ENCODE results near the gene FAM184A.

Gene FAM184A

DNA sequence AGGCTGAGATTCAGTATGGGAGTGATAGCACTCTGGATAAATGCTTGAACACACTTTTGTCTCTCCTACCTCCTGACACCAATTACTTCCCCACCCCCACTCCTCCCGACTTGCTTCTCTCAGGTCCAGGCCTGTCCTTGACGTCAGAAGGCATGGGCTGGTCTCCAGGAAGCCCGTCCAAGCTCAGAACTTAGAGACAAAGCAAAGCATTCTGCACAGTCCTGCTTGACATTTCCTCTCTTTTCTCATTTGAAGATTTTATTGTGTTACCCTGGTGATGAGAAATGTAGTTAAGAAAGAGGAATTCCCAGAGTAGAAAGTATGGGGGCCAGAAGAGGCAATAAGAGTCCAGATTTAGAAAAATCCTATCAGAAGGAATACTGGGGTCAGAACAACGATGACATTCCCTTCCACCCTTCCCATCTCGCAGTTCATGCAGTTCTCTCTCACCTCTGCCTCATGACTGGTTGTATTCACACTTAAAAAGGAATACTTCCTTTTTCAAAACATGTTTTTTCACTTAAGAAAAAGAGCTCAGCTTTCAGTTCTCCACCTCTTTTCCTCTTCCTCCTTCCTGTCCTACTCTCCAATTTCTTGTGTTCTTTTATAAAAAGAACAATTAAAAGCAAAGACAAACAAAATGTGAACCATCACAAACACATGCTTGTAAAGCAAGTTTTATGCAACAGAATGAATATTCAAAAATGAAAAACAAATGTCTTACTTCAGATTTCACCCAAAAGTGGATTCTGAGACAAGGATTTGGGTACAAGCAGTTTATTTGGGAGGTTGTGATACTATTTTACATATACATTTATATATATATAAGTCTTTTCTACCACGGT, 18.5 kb upstream of the FAM184A start:
- no peak for DNase-seq (ENCODE audit: low spot score)

- peak; percentile 13 for DNase-seq (ENCODE audit: low spot score)
Observed at GRCh38 chr6:119090256-119090655, 11.8 kb upstream of the FAM184A start.

- no peak for DNase-seq (ENCODE audit: low spot score)
Observed at GRCh38 chr6:119084784-119085183, 6.3 kb upstream of the FAM184A start.

- no peak for DNase-seq (ENCODE audit: low spot score)
Observed at GRCh38 chr6:119083007-119083406, 4.5 kb upstream of the FAM184A start.

GRCh38 chr6:119079283-119079809, 882 bp upstream of the FAM184A start:
- no peak for DNase-seq (ENCODE audit: low spot score)

DNA sequence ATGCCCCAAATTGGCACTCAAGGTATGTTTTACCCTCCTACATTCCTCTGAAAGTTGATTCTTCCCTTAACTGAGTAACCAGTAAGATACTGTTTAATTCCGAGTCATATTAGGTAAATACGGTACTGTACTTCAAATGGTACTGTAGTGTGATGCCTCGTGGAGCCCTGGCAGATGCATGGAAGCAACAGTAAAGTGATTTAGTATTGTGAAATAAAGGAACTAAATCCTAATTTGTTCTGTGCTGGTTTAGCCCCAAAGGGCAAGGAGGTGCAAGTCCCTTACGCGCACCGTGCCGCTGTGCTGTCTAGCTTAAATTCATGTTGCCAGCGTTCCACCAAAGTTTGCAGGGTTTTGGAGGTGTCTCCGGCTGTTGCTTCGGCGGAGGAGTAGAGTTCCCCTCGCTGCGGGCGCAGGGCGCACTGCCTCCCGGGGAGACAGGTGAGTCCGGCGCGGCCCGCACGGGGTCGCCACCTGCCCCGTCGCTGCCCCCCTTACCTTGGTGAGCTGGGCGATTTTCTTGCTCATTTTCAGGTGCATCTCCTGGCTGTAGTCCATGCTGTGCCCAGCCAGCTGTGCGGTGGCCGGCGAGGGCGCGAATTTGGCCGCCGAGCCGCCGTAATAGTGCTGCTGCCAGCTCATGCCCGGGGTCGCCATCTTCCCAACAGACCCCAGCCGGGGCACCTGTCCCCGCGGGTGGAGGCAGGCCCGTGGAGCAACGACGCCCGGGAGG, 655 bp downstream of the FAM184A start:
- DNase-seq (ENCODE audit: low spot score), result peak; percentile 11

DNA sequence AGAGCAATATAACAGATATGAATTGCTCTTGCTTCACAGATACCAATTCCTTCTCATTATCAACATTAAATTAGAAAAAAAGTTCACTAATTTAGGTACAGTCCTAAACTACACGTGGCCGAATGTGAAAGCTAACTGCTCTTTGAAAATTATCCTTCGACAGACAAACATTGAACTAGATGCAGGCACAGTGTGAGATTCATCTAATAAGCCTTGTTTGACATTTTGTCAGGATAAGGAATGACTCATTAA, 1.1 kb downstream of the FAM184A start:
- no peak for DNase-seq (ENCODE audit: low spot score)

DNA sequence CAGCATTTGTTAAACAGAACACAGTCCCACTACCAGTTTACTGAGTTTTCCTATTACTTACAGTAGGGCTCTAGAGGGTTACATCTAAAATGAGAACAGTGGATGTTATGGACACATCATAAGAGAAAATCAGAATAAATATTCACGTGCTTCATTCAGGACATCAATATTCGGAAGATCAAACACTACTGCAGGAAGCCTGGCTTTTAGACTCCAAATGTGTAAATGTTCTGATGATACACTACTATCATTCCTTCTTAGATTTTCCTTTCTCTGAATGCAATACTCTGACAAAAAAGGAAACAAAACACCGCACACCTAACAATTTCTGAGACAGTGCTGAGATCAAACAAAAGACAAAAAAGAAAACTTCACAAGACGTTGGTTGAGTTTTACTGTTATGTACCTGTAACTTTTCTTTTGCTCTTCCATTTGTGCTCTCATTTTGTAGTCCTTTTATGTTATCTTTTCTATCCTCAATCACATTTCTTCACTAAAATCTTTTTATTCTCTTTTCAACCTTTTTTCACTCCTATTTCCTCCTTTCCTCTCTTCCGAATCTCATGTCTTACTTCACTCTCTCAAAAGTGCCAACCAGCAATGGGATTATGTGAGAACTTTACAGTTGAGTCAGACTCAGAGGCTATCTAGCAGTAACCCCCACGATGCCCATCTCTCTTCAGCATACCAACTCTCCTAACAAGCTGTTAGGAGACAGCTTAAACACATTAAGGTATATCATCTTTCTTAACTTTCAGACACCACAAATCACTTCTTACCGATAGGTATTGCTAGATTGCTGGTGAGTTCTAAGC, 1.7 kb downstream of the FAM184A start:
- no peak for DNase-seq (ENCODE audit: low spot score)

GRCh38 chr6:119076173-119076572, 2.3 kb downstream of the FAM184A start:
- DNase-seq (ENCODE audit: low spot score), result no peak

- DNase-seq (ENCODE audit: low spot score), result no peak
Observed at GRCh38 chr6:119075200-119075981, 3.1 kb downstream of the FAM184A start.

DNA sequence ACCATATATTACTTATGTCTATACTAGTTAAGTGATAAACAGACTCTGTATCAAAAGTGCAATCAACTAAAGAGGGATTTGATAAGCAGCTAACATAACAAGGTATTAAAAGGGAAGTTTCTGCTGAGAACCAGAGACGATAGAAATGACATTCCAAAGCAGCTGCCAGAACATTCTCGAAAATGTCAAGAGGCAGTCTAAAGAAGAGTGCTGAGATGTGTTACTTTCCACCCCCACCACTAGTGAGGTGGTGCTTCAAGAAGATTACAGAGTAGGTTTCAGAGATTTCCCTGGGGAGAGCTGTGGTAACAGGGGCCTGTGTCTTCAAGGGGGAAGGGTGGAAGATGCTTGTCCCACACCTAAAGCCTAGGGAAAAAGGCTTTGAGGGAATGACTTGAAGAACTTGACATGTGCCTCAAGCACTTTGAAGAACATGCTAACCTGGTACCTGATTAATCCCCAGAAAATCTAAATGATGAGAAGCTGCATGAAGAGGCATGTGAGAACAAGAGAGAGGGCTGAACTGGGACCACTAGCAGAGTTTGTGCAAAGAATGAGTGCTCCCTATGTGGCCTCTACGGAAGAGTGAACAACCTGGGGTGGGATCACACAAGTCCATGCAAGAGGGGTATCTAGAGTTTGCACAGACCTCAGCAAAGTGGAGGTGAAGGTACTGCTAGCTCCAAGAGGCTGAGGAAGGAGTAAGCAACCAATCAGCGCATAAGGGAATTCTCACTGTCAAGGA, 5.0 kb downstream of the FAM184A start:
- DNase-seq (ENCODE audit: low spot score), result no peak

DNA sequence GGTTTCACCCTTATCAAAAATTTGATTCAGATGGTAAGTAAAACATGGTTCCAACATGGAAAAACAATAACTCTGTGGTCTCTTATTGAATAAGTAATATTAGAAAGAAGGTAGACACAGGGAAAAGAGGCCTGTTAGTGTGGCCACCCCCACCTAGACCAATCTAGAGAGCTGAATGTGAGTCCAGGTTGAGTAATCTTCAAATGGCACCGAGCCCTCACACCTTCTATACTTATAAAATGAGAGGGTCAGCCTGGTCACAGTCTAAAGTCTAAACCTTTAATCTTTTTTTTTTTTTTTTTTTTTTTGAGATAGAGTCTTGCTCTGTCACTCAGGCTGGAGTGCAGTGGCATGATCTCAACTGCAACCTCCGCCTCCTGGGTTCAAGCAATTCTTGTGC, 6.9 kb downstream of the FAM184A start:
- no peak for DNase-seq (ENCODE audit: low spot score)

- no peak for DNase-seq (ENCODE audit: low spot score)
Observed at GRCh38 chr6:119067091-119067490, 11.4 kb downstream of the FAM184A start.

DNA sequence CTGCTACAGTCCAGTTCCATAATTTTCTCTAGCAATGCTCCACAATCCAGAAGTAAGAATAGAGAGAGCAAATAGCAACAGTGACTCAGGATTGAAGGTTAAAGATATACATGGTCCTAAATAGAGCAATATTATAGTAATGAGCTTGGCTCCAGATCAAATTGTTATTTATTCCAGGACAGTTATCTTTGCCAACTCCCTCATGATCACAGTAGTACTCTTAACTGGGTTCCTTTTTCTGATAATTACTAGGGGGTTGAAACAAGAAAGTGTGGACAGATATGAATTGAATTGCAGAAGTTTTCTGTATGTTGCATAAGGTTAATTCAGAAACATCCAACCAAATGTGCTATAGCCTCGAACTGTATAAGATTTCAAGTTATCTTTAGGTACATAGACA, 11.9 kb downstream of the FAM184A start:
- no peak for DNase-seq (ENCODE audit: low spot score)

DNA sequence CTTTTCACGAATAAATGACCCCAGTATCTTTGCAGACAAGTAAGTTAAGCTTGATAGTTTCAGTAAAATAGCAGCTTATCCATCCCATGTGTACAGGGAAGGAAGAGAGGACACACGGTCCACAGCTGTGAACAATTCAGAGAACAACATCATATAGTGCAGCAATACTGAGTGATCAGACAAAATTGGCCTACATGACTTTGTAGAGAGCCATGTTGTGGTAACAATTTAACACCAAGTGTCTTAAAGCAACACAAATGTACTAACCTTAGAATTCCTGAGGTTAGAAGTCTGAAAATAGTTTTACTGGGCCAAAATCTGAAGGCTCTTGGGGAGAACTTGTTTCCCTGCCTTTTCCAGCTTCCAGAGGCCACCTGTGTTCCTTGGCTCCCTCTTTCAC, 12.5 kb downstream of the FAM184A start:
- no peak for DNase-seq (ENCODE audit: low spot score)

- DNase-seq (ENCODE audit: low spot score), result no peak
Observed at GRCh38 chr6:119065382-119065781, 13.1 kb downstream of the FAM184A start.

- DNase-seq (ENCODE audit: low spot score), result no peak
Observed at GRCh38 chr6:119063491-119063890, 15.0 kb downstream of the FAM184A start.

DNA sequence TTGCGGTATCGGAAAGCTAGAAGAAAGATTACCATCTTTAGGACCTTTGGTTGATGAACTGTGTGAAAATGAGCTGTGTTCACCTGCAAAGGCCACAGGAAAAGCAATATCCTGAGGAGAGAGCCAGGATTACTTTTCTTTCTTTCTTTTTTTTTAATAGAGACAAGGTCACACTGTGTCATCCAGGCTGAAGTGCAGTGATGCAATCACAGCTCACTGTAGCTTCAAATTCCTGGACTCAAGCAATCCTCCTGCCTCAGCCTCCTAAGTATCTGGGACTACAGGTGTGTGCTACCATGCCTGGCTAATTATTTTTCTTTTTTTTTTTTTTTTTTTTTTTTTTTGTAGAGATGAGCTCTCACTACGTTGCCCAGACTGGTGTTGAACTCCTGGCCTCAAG, 17.2 kb downstream of the FAM184A start:
- no peak for DNase-seq (ENCODE audit: low spot score)

DNA sequence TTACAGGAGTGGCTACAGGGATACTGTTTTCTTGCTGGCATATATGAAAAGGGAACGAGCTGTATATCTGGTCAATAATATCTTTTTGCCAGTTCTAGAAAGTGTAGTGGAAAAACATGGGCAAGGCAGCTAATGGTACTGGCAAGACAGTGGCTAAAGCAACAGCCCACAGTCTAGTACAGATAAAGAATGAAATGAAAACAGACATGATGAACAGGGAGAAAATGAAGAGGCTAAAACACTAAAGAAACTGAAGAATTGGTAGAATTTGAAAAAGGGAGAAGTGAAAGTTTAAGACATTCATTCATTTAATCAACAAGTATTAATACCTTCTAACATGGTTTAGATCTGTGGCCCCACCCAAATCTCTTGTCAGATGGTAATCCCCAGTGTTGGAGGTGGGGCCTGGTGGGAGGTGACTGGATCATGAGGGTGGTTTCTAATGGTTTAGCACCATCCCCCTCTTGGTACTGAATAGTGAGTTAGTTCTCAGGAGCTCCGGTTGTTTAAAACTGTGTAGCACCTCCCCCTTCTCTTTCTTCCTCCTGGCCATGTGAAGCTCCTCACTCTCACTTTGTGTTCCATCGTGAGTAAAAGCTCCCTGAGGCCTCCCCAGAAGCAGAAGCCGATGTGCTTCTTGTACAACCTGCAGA, 18.1 kb downstream of the FAM184A start:
- no peak for DNase-seq (ENCODE audit: low spot score)

- DNase-seq (ENCODE audit: low spot score), result no peak
Observed at GRCh38 chr6:119055069-119055468, 23.4 kb downstream of the FAM184A start.

- no peak for DNase-seq (ENCODE audit: low spot score)
Observed at GRCh38 chr6:119052987-119053386, 25.5 kb downstream of the FAM184A start.

Measured in AG08396 (cell line).